GM10266 (cell line): ENCODE results near the gene WNK1.

Experiments
- DNase-seq: peaks from one replicate; pipeline ENCODE4 v3.0.0; 2012; ENCODE audit errors: extremely low spot score
- TF ChIP-seq, protein P1 (sequence below): IDR thresholded peaks from 2 replicates; pipeline ENCODE4 v1.5.1; 2012; ENCODE audit warnings: mild to moderate bottlenecking, low read depth; ENCODE audit not compliant: control insufficient read depth, insufficient read depth; ENCODE audit errors: missing control alignments

Gene WNK1

DNA sequence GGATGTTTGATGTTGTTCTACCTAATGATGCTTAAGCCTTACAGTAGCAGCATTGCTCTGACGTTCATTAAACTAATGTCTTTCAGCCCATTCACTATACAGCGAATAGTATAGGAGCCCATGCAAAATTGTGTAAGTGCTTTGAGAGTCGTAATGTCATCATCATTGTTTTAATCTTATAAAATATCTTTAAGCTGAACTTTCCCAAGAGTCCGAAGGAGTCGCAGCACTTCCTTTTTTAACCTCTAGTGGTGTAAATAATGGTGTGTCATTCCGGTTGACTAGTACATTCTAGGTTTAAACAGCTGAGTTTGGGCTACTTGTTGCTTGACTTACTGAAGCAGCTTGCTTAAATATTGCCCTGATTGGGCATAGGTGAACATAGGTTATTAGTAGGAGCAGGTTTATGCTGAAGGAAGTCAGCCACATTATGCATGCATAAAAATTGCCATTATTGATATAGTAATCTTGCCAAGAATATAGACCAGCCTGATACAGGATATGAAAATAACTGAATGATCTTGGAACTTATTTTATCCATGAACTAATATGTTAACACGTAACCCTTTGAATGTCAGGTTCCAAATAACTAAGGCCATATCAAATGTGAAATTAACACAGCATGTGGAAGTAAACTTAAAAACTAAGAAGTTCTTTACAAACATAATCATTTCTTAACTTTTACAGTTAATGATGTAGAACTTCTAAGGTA lies 2.6 kb downstream of the WNK1 start:
- TF ChIP-seq, protein P1, sequence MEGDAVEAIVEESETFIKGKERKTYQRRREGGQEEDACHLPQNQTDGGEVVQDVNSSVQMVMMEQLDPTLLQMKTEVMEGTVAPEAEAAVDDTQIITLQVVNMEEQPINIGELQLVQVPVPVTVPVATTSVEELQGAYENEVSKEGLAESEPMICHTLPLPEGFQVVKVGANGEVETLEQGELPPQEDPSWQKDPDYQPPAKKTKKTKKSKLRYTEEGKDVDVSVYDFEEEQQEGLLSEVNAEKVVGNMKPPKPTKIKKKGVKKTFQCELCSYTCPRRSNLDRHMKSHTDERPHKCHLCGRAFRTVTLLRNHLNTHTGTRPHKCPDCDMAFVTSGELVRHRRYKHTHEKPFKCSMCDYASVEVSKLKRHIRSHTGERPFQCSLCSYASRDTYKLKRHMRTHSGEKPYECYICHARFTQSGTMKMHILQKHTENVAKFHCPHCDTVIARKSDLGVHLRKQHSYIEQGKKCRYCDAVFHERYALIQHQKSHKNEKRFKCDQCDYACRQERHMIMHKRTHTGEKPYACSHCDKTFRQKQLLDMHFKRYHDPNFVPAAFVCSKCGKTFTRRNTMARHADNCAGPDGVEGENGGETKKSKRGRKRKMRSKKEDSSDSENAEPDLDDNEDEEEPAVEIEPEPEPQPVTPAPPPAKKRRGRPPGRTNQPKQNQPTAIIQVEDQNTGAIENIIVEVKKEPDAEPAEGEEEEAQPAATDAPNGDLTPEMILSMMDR: peak; percentile 22
- DNase-seq: peak; percentile 54

DNA sequence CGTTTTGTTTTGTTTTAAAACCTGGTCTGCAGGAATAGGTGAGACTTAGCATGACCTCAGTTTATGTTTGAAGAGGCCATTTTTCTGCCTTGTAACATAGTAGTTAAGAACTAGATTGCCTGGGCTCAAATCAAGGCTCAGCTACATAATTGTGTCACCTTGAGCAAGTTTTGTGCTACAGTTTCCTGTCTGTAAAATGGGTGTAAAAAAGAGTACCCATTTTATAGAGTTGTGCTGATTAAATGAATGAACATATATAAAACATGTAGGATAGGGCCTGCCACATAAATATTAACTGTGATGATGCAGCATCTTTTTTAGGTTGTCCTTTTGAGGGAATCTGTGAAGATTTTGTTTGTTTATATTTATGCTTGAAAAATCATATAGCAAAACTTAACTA lies 7.2 kb downstream of the WNK1 start:
- no peak for DNase-seq
- TF ChIP-seq, protein P1: no peak

DNA sequence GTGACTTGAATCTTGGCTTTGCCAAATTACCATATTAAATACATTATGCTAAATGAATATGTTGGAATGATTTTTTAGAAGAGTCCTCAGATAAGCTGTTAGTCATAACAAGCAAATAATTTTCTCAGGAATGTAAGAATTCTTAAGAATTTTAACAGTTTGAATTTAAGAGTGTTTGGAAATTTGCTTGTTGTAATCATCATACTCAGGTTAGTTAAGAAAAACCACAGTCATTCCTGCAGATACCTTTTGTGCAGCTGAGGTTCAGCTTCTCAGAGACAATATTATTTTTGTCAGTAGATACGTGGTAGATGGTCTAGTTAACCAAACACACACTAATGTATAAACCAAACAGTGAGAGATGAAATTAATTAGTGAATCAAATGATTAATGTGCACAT lies 8.9 kb downstream of the WNK1 start:
- TF ChIP-seq, protein P1: no peak
- DNase-seq: no peak

DNA sequence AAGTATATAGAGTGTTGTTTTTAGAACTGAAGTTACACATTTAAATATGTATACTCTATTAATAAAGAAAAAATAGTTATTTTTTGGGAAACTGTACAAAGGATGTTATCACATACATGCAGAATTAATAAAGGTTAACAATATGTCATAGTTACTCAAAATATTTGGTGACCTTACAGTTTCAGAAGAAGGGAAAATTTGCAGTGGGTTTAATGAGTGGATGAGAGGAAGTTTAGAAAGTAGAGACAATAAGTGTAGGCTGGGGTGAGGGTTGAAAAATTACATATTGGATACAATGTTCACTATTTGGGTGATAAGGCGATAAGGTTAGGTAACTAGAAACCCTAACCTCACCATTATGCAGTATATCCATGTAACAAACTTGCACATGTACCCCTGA lies 13.5 kb downstream of the WNK1 start:
- no peak for DNase-seq
- TF ChIP-seq, protein P1: no peak

DNA sequence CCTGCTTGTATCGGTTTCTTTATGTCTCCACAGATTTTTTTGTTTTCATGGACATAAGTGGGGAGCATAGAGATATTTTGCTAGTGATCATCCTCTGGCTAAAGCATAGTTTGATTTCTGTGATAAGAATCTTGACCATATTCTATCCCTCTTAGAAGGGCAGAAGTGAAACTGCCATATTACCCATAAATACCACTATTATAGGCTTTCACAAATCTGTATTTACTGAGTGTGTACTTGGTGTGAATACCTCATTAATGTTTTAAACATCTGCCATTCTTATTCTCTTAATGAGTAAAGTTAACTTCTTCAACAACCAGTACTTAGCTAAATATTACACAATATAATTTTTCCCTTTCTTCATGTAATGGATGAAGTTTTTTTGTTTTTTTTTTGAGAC lies 16.1 kb downstream of the WNK1 start:
- TF ChIP-seq, protein P1: no peak
- no peak for DNase-seq

DNA sequence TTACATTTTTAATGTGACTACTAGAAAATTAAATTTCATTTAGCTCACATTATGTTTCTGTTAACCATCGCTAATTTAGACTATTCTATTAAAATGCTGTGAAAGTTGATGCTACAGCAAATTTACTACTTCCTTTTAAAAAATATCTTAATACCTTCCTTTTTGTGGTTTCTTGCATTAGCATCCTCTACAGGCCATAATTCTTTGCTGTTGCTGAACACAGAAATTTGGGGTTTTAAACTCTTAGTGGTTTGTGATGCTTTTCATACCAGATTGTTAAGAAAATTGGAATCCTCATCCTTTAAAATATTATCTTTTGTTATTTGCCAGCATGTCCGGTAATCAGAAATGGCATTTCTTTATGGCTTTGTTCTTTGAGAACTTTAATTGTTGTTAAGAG lies 18.1 kb downstream of the WNK1 start:
- no peak for DNase-seq
- TF ChIP-seq, protein P1: no peak

DNA sequence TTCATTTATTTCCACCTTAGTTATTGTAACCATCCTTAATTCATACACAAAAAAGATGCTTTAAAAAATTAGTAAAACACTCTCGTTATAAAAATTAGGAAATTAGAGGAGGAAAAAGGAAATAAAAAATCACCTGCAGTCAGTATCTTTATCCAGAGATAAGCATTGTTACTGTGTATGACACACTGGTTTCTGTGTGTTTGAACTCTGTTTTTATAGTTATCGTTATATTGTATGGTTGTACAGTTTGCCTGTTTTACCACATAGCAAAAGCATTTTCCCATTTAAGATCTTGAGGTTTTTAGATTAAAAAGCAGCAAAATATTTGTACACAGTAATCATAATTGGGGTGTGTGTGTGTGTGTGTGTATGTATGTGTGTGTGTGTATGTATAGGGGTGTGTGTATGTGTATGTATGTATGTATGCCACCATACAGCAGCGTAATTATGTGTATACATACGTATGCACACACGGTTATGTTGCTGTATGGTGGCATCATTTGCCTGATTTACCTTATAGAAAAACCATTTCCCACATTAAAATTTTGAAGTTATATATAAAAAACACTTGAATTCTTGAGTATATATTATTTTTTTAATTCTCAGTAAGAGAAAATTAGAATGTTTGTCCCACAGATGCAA lies 19.8 kb downstream of the WNK1 start:
- TF ChIP-seq, protein P1: no peak
- no peak for DNase-seq
